Testis (tissue), 2 donors: ENCODE results near the gene C11orf52.

Experiments
- POLR2A ChIP-seq: fragments of 450-650 bp; IDR thresholded peaks from one replicate; pipeline ENCODE4 v1.6.1; 2017; ENCODE audit warnings: antibody characterized with exemption, mild to moderate bottlenecking, moderate library complexity
- TF ChIP-seq, protein P1 (sequence below), 3 experiments: fragments of 450-650 bp in 2 of 3; fragments of 200-600 bp in 1 of 3; sonication (generic) in 1 of 3; IDR thresholded peaks; one replicate each; pipeline ENCODE4 v1.5.1; 2016 to 2019; ENCODE audit warnings: antibody characterized with exemption in 3 of 3, mild to moderate bottlenecking in 2 of 3, moderate library complexity in 1 of 3

DNA sequence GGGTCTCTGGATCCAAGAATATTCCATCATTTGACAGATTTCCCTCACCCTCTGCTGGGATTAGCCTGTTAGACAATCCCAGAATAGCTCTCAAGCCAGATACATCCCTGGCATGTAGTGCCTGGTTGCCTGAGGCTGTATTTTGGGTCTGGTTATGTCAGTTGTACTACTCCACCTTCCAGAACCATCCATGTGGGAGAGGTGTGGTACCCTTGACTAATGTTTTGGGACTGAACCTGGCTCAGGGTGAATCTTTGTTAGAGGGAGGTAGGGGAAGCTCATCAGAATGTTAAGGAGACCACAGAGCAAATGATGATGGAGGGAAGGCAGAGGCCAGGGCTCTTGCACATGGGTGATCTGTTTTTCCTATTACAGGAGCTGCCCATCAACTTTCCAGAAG is 5.2 kb downstream of the C11orf52 start:
- TF ChIP-seq, protein P1, sequence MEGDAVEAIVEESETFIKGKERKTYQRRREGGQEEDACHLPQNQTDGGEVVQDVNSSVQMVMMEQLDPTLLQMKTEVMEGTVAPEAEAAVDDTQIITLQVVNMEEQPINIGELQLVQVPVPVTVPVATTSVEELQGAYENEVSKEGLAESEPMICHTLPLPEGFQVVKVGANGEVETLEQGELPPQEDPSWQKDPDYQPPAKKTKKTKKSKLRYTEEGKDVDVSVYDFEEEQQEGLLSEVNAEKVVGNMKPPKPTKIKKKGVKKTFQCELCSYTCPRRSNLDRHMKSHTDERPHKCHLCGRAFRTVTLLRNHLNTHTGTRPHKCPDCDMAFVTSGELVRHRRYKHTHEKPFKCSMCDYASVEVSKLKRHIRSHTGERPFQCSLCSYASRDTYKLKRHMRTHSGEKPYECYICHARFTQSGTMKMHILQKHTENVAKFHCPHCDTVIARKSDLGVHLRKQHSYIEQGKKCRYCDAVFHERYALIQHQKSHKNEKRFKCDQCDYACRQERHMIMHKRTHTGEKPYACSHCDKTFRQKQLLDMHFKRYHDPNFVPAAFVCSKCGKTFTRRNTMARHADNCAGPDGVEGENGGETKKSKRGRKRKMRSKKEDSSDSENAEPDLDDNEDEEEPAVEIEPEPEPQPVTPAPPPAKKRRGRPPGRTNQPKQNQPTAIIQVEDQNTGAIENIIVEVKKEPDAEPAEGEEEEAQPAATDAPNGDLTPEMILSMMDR (IDR thresholded peaks at IDR 0.05) = no peak
- TF ChIP-seq POLR2A = no peak
